Psoas muscle (tissue), 8 donors: Measurements from ENCODE around the gene CRB1. TPM values are rescaled to one million over a fixed set of nuclear protein-coding genes. Genes with fewer than 3 reads are reported as not detected.

ENCODE experiments used
- ATAC-seq, 4 donors: fragments of 200-7000 bp; cut with Tn5 transposase; one replicate each; pipeline ENCODE4 v1.9.1; 2020; ENCODE audit warnings: moderate library complexity in 3 of 4, mild to moderate bottlenecking in 2 of 4
- DNase-seq, 2 donors: peaks; one replicate each; pipeline ENCODE4 v3.0.0-alpha.2; 2020
- H3K27ac ChIP-seq: fragments of 200-600 bp; one replicate; pipeline ENCODE4 v1.8.0; 2022
- H3K27me3 ChIP-seq, 3 donors: fragments of 200-600 bp in 1 of 3; one replicate each; pipeline versions ENCODE4 v1.6.1 to v1.8.0; 2013 to 2022; ENCODE audit warnings: low read length in 2 of 3, mild to moderate bottlenecking in 2 of 3, moderate library complexity in 1 of 3; ENCODE audit not compliant: insufficient read depth in 3 of 3
- H3K36me3 ChIP-seq, 2 donors: fragments of 200-600 bp in 1 of 2; one replicate each; pipeline versions ENCODE4 v1.6.1 to v1.8.0; 2013 to 2022; ENCODE audit warnings: low read depth in 1 of 2, mild to moderate bottlenecking in 1 of 2, moderate library complexity in 1 of 2; ENCODE audit not compliant: insufficient read depth in 1 of 2
- H3K4me1 ChIP-seq: fragments of 200-600 bp; one replicate; pipeline ENCODE4 v1.8.0; 2022
- H3K4me3 ChIP-seq: fragments of 200-600 bp; one replicate; pipeline ENCODE4 v1.8.0; 2022; ENCODE audit warnings: mild to moderate bottlenecking
- H3K9me3 ChIP-seq: fragments of 200-600 bp; one replicate; pipeline ENCODE4 v1.8.0; 2022
- WGBS, 3 donors: extraction: QIAGEN DNeasy Blood & Tissue Kit; methylation state at CpG; one replicate each; pipeline versions ENCODE4 v1.1.6 to v1.1.7; 2013; 5-methylcytosine and 5-hydroxymethylcytosine counted together
- intact Hi-C, 2 donors: fragments of 100-400 bp; cut with DNase I; formaldehyde crosslinking; loops; one replicate each; pipeline versions ENCODE4 v1.11.0 to v1.14.2; 2022
- polyA plus RNA-seq, 3 donors: library from polyadenylated mRNA; stranded (reverse); fragments of 200-250 nt; gene quantifications; one replicate each; pipeline ENCODE4 v1.2.3, GENCODE V29; 2013
- total RNA-seq, 4 donors: library from RNA; stranded (reverse); fragmentation: NEBNext Ultra II Directional in 2 of 4; extraction: Animal tissue kit (Norgen Biotek cat#: 25700) in 2 of 4; gene quantifications; one replicate each; pipeline versions ENCODE4 v1.2.1 to v1.2.4, GENCODE V29; 2021 to 2023
- TF ChIP-seq, protein P1 (sequence below): fragments of 200-600 bp; IDR thresholded peaks from one replicate; pipeline ENCODE4 v1.8.0; 2022; ENCODE audit warnings: antibody characterized with exemption
- donor health status: healthy with polysubstance abuse.
- donor health status: DM: no; HTN: no; CAD: no; lungs with moderate emphysema.
- donor health status: Bipolar disorder and iron deficiency.
- donor health status: healthy.
- donor health status: DM: yes; HTN: yes; CAD: no.
- donor health status: DM: no; HTN: no; CAD: no.
- donor health status: DM: no; HTN: no; CAD: no.
- donor health status: DM: yes; HTN: yes; CAD: no.

The CRB1 gene
- total and polyA plus RNA-seq, 7 donors, result 0.06 to 1.3 (median 0.77) TPM

- H3K4me3 ChIP-seq, result no peak overlapping the region
- no peak for ATAC-seq
- H3K27ac ChIP-seq, result no peak overlapping the region
- no peaks in the 10 kb centered on the region for H3K27me3 ChIP-seq
- DNase-seq, result no peak
- intact Hi-C loops, result no loop called here
- WGBS, 3 donors, result 86 to 95% (median 87%) methylated on average over 1 of the region's 1 CpG
- no peaks in the 10 kb centered on the region for H3K4me1 ChIP-seq
- no peaks in the 10 kb centered on the region for H3K36me3 ChIP-seq
- no peaks in the 10 kb centered on the region for H3K9me3 ChIP-seq
- TF ChIP-seq, protein P1, sequence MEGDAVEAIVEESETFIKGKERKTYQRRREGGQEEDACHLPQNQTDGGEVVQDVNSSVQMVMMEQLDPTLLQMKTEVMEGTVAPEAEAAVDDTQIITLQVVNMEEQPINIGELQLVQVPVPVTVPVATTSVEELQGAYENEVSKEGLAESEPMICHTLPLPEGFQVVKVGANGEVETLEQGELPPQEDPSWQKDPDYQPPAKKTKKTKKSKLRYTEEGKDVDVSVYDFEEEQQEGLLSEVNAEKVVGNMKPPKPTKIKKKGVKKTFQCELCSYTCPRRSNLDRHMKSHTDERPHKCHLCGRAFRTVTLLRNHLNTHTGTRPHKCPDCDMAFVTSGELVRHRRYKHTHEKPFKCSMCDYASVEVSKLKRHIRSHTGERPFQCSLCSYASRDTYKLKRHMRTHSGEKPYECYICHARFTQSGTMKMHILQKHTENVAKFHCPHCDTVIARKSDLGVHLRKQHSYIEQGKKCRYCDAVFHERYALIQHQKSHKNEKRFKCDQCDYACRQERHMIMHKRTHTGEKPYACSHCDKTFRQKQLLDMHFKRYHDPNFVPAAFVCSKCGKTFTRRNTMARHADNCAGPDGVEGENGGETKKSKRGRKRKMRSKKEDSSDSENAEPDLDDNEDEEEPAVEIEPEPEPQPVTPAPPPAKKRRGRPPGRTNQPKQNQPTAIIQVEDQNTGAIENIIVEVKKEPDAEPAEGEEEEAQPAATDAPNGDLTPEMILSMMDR, result no peak
Observed at GRCh38 chr1:197388801-197389200, 120.7 kb downstream of the CRB1 start.

DNA sequence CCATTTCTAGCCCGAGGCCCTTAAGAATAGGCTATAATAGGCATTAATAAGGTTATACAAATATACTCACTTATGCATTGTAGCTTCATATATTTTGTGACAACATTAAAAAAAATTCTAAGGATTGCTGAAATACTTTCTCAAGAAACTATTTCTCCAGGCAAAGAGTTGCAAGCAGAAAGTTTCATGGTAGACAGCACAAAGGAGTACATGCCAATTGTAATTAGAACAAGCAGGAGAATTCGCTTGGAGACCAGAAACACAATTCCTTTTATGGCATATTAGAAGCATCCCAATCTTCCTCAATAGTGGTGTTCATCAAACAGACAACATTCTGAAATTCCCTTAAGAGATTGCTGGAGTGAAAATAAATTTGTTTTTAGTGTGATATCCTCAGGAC lies 122.8 kb downstream of the CRB1 start:
- DNase-seq, result no peak
- Histone ChIP-seq H3K4me3 (no peak overlapping the region), H3K36me3 (no peaks in the 10 kb centered on the region), H3K9me3 (no peaks in the 10 kb centered on the region), H3K27ac (no peak overlapping the region), H3K4me1 (no peaks in the 10 kb centered on the region), H3K27me3 (no peaks in the 10 kb centered on the region)
- WGBS, 3 donors, result 32 to 77% (median 36%) methylated on average over 2 of the region's 2 CpGs
- TF ChIP-seq, protein P1, result no peak
- intact Hi-C loops, result no loop called here
- ATAC-seq, result no peak

- TF ChIP-seq, protein P1, result no peak
- WGBS, 3 donors, result 58 to 64% (median 64%) methylated on average over 3 of the region's 3 CpGs
- H3K4me1 ChIP-seq, result no peaks in the 10 kb centered on the region
- no peaks in the 10 kb centered on the region for H3K36me3 ChIP-seq
- H3K4me3 ChIP-seq, result no peak overlapping the region
- no peak for DNase-seq
- no peaks in the 10 kb centered on the region for H3K9me3 ChIP-seq
- intact Hi-C loops, result no loop called here
- H3K27ac ChIP-seq, result no peak overlapping the region
- H3K27me3 ChIP-seq, result no peaks in the 10 kb centered on the region
- no peak for ATAC-seq
Observed at GRCh38 chr1:197391303-197392226, 123.5 kb downstream of the CRB1 start.

DNA sequence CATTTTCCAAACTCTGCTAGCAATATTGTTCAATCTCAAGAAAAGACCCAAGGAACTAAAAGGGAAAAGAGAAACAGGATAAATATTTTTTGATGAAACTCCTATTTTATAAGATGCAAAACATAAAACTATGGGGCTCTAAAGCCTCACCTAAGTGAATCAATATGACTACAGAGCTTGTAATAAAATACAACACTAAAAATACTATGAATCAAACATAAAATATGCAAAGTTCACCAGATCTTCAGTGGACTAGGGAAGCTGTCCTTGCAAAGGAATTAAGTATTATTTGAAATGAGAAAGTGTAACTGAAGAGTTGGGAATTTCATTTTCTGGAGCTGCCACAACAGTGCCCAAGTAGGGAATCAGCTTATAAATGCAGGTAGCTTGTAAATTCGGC lies 124.5 kb downstream of the CRB1 start:
- Histone ChIP-seq H3K4me3 (no peak overlapping the region), H3K27me3 (no peaks in the 10 kb centered on the region), H3K4me1 (no peaks in the 10 kb centered on the region), H3K9me3 (no peaks in the 10 kb centered on the region), H3K36me3 (no peaks in the 10 kb centered on the region), H3K27ac (no peak overlapping the region)
- 70 to 86% (median 83%) methylated on average over 1 of the region's 1 CpG for WGBS, 3 donors
- ATAC-seq (no peak), DNase-seq (no peak)
- TF ChIP-seq, protein P1, result no peak
- intact Hi-C loops, result no loop called here
